H7 (cell line): ENCODE measurements around the gene LAMA2. TPM values are rescaled to one million over a fixed set of nuclear protein-coding genes. Genes with fewer than 3 reads are reported as not detected.

Experiments used
- DNase-seq: peaks from one replicate; pipeline ENCODE4 v3.0.0; 2012
- H3K27me3 ChIP-seq: 2 replicates; pipeline ENCODE4 v1.6.0; 2011; ENCODE audit warnings: mild to moderate bottlenecking, low read length; ENCODE audit not compliant: control insufficient read depth, insufficient read depth
- H3K36me3 ChIP-seq: replicated peaks from 2 replicates; pipeline ENCODE4 v1.5.1; 2011; ENCODE audit warnings: low read length; ENCODE audit not compliant: control insufficient read depth, insufficient read depth
- H3K4me3 ChIP-seq: 2 replicates; pipeline ENCODE4 v1.5.1; 2011; ENCODE audit warnings: low read depth, mild to moderate bottlenecking, control low read depth, low read length, moderate library complexity; ENCODE audit not compliant: insufficient read depth
- total RNA-seq: library from RNA; depleted of rRNA; stranded (reverse); fragments of >200 nt; shearing (Covaris generic); gene quantifications from 2 replicates; pipeline ENCODE4 v1.2.3, GENCODE V29; 2014

LAMA2 gene
- total RNA-seq, 1 experiment from 2014 or later: 2.2 TPM

GRCh38 chr6:129192458-129192989 is 309.6 kb downstream of the LAMA2 start:
- DNase-seq: no peak
- Histone ChIP-seq H3K36me3 (no peaks in the 10 kb centered on the region), H3K4me3 (no peak overlapping the region), H3K27me3 (no peaks in the 10 kb centered on the region)

GRCh38 chr6:129194306-129194941 is 311.5 kb downstream of the LAMA2 start:
- no peak for DNase-seq
- no peak overlapping the region for H3K4me3 ChIP-seq
- H3K27me3 ChIP-seq: no peaks in the 10 kb centered on the region
- no peaks in the 10 kb centered on the region for H3K36me3 ChIP-seq

GRCh38 chr6:129195161-129195560 is 312.2 kb downstream of the LAMA2 start:
- Histone ChIP-seq H3K27me3 (no peaks in the 10 kb centered on the region), H3K4me3 (no peak overlapping the region), H3K36me3 (no peaks in the 10 kb centered on the region)
- DNase-seq: no peak

GRCh38 chr6:129195643-129196042 is 312.7 kb downstream of the LAMA2 start:
- DNase-seq: no peak
- no peaks in the 10 kb centered on the region for H3K36me3 ChIP-seq
- H3K27me3 ChIP-seq: no peaks in the 10 kb centered on the region
- H3K4me3 ChIP-seq: no peak overlapping the region

- Histone ChIP-seq H3K36me3 (no peaks in the 10 kb centered on the region), H3K4me3 (no peak overlapping the region), H3K27me3 (no peaks in the 10 kb centered on the region)
- no peak for DNase-seq
These were observed 314.2 kb downstream of the LAMA2 start for GRCh38 chr6:129197154-129197553.

- Histone ChIP-seq H3K4me3 (no peak overlapping the region), H3K36me3 (no peaks in the 10 kb centered on the region), H3K27me3 (no peaks in the 10 kb centered on the region)
- DNase-seq: no peak
These were observed 317.2 kb downstream of the LAMA2 start for GRCh38 chr6:129200151-129200550.

GRCh38 chr6:129203190-129203900 is 320.4 kb downstream of the LAMA2 start:
- no peak for DNase-seq
- Histone ChIP-seq H3K36me3 (no peaks in the 10 kb centered on the region), H3K4me3 (no peak overlapping the region), H3K27me3 (no peaks in the 10 kb centered on the region)

- Histone ChIP-seq H3K36me3 (no peaks in the 10 kb centered on the region), H3K27me3 (no peaks in the 10 kb centered on the region)
These were observed 323.9 kb downstream of the LAMA2 start for GRCh38 chr6:129206821-129207220.

GRCh38 chr6:129207832-129208231 is 324.9 kb downstream of the LAMA2 start:
- Histone ChIP-seq H3K36me3 (no peaks in the 10 kb centered on the region), H3K4me3 (no peak overlapping the region), H3K27me3 (no peaks in the 10 kb centered on the region)
- DNase-seq: no peak

More at GRCh38 chr6:129206821-129207220, 323.9 kb downstream of the LAMA2 start:
- no peak for DNase-seq
- no peak overlapping the region for H3K4me3 ChIP-seq

GRCh38 chr6:129208415-129209034 is 325.6 kb downstream of the LAMA2 start:
- no peak for DNase-seq
- Histone ChIP-seq H3K27me3 (no peaks in the 10 kb centered on the region), H3K4me3 (no peak overlapping the region), H3K36me3 (no peaks in the 10 kb centered on the region)

GRCh38 chr6:129209355-129209754 is 326.4 kb downstream of the LAMA2 start:
- Histone ChIP-seq H3K4me3 (no peak overlapping the region), H3K27me3 (no peaks in the 10 kb centered on the region), H3K36me3 (no peaks in the 10 kb centered on the region)
- DNase-seq: no peak

- no peak for DNase-seq
- H3K4me3 ChIP-seq: no peak overlapping the region
- H3K27me3 ChIP-seq: no peaks in the 10 kb centered on the region
- H3K36me3 ChIP-seq: no peaks in the 10 kb centered on the region
These were observed 327.7 kb downstream of the LAMA2 start for GRCh38 chr6:129210684-129211083.

- Histone ChIP-seq H3K4me3 (no peak overlapping the region), H3K27me3 (no peaks in the 10 kb centered on the region), H3K36me3 (no peaks in the 10 kb centered on the region)
- no peak for DNase-seq
These were observed 328.7 kb downstream of the LAMA2 start for GRCh38 chr6:129211626-129212025.

- Histone ChIP-seq H3K4me3 (no peak overlapping the region), H3K27me3 (no peaks in the 10 kb centered on the region), H3K36me3 (no peaks in the 10 kb centered on the region)
- no peak for DNase-seq
These were observed 329.1 kb downstream of the LAMA2 start for GRCh38 chr6:129212081-129212480.

GRCh38 chr6:129215246-129215645 is 332.3 kb downstream of the LAMA2 start:
- no peaks in the 10 kb centered on the region for H3K27me3 ChIP-seq
- no peak for DNase-seq
- H3K36me3 ChIP-seq: no peaks in the 10 kb centered on the region
- no peak overlapping the region for H3K4me3 ChIP-seq
